Loucy (cell line): ENCODE results near the gene DLGAP4.

ENCODE experiments used
- CTCF ChIP-seq: fragments of 200-600 bp; sonication (generic); conservative IDR thresholded peaks from 2 replicates; pipeline ENCODE4 v1.5.1; 2014; ENCODE audit warnings: mild to moderate bottlenecking, antibody characterized with exemption, low read length
- EZH2phosphoT487 ChIP-seq: fragments of 200-600 bp; IDR thresholded peaks from 2 replicates; pipeline ENCODE4 v1.6.1; 2018; ENCODE audit warnings: antibody characterized with exemption, mild to moderate bottlenecking, moderate library complexity, borderline replicate concordance

- TF ChIP-seq CTCF, result no peak
- no peak for TF ChIP-seq EZH2phosphoT487
These were observed 128.2 kb downstream of the DLGAP4 start for GRCh38 chr20:36434383-36434782.
